ENCODE measurements around the gene DDX49. TPM values are rescaled to one million over a fixed set of nuclear protein-coding genes. Genes with fewer than 3 reads are reported as not detected.

Gene DDX49
- total RNA-seq, 4 donors from 2014 or later, result 31.8 to 61.2 (median 35.5) TPM

DNA sequence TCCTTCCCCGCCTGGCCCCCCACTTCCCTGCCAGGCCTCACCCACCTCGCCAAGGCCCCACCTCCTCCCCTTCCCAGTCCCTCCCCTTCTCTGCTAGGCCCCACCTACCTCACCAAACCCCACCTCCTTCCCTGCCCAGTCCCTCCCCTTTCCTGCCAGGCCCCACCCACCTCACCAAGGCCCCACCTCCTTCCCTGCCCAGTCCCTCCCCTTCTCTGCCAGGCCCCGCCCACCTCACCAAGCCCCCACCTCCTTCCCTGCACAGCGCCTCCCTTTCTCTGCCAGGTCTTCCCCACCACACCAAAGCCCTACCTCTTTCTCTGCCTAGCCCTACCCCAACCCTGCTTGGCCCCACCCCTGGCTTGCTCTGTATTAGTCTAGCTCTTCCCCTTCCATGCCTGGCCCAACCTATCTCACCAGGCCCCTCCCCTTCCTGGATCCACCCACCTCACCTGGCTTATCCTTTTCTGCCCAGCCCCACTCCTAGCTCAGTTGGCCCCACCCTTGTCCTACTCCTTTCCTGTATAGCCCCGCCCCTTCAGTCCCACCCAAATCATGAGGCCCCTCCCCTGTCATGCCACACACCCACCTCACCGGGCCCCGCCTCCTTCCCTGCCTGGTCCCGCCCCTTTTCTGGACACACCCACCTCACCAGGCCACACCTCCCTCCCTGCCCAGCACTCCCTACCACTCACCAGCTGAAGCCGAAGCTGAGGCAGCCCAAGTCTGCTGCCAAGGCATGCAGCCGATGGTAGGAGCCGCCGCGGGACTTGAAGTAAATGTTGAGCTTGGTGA lies 39.7 kb upstream of the DDX49 start:
- no peaks in the 10 kb centered on the region for H3K27me3 ChIP-seq
- H3K4me3 ChIP-seq, result no peak overlapping the region
- peaks cover 0 to 10% (median 0%) of the 10 kb centered on the region in 4 donors for H3K9me3 ChIP-seq
- TF ChIP-seq EP300 (IDR thresholded peaks at IDR 0.05) (no peak), CTCF (IDR thresholded peaks at IDR 0.05) (no peak), POLR2A (IDR thresholded peaks at IDR 0.05) (no peak)
- WGBS, 2 donors, result 74 to 76% methylated on average over 13 of the region's 13 CpGs
- no peaks in the 10 kb centered on the region for H3K4me1 ChIP-seq
- no peak for DNase-seq (ENCODE audit: low spot score in 2 of 2)
- peaks cover 0 to 83% (median 3%) of the 10 kb centered on the region in 3 donors for H3K36me3 ChIP-seq
- H3K27ac ChIP-seq, result no peak overlapping the region

DNA sequence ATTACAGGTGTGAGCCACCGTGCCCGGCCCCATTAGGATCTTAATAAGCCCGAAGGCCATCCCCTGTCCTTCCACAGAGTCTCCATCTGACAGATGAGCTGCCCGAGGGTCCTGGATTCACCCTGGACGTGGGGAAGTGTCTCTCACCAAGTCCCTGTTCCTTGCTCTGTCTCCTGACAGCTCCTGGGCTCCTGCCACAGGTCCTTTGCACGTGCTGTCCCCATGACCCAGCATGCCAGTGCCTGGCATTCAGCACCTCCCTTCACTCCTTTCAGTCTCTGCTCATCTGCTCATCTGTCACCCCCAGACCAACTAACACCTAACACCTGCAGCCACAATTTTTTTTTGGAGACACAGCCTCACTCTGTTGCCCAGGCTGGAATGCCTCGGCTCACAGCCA lies 38.0 kb upstream of the DDX49 start:
- H3K27me3 ChIP-seq, result no peaks in the 10 kb centered on the region

GRCh38 chr19:18883526-18884304 lies 35.8 kb upstream of the DDX49 start:
- H3K27ac ChIP-seq, result no peak overlapping the region
- H3K9me3 ChIP-seq, result no peaks in the 10 kb centered on the region
- H3K4me1 ChIP-seq, result no peaks in the 10 kb centered on the region
- peaks cover 0 to 65% (median 0%) of the 10 kb centered on the region in 3 donors for H3K36me3 ChIP-seq
- 83 to 87% methylated on average over 30 of the region's 30 CpGs for WGBS, 2 donors
- no peak overlapping the region for H3K4me3 ChIP-seq
- TF ChIP-seq CTCF (IDR thresholded peaks at IDR 0.05) (no peak), POLR2A (IDR thresholded peaks at IDR 0.05) (no peak), EP300 (IDR thresholded peaks at IDR 0.05) (no peak)
- no peak for DNase-seq (ENCODE audit: low spot score in 2 of 2)
- no peaks in the 10 kb centered on the region for H3K27me3 ChIP-seq

More for the DNA sequence above, 38.0 kb upstream of the DDX49 start:
- WGBS, 2 donors, result 91 to 92% methylated on average over 7 of the region's 7 CpGs
- H3K27ac ChIP-seq, result no peak overlapping the region
- peaks cover 0 to 9% (median 0%) of the 10 kb centered on the region in 4 donors for H3K9me3 ChIP-seq
- peaks cover 0 to 73% (median 3%) of the 10 kb centered on the region in 3 donors for H3K36me3 ChIP-seq
- DNase-seq (ENCODE audit: low spot score in 2 of 2), result no peak
- TF ChIP-seq CTCF (IDR thresholded peaks at IDR 0.05) (no peak), POLR2A (IDR thresholded peaks at IDR 0.05) (no peak), EP300 (IDR thresholded peaks at IDR 0.05) (no peak)
- no peak overlapping the region for H3K4me3 ChIP-seq
- no peaks in the 10 kb centered on the region for H3K4me1 ChIP-seq

- peaks cover 0 to 56% (median 0%) of the 10 kb centered on the region in 3 donors for H3K36me3 ChIP-seq
- H3K27ac ChIP-seq, result no peak overlapping the region
- H3K9me3 ChIP-seq, result no peaks in the 10 kb centered on the region
- H3K4me1 ChIP-seq, result no peaks in the 10 kb centered on the region
- 90% methylated on average over 4 of the region's 4 CpGs for whole genome bisulfite sequencing, 2 donors
- TF ChIP-seq POLR2A (IDR thresholded peaks at IDR 0.05) (no peak), CTCF (IDR thresholded peaks at IDR 0.05) (no peak), EP300 (IDR thresholded peaks at IDR 0.05) (no peak)
- H3K4me3 ChIP-seq, result no peak overlapping the region
- no peak for DNase-seq (ENCODE audit: low spot score in 2 of 2)
- no peaks in the 10 kb centered on the region for H3K27me3 ChIP-seq
Measured at GRCh38 chr19:18886972-18887371, 32.5 kb upstream of the DDX49 start.
